Mucosa of rectum (tissue), 2 donors: ENCODE measurements around the gene CCDC85C.

ENCODE experiments used
- H3K27ac ChIP-seq, 2 donors: one replicate each; pipeline ENCODE4 v1.7.0; 2013; ENCODE audit warnings: inconsistent platforms in 2 of 2, low read depth in 2 of 2, low read length in 2 of 2
- H3K27me3 ChIP-seq, 2 donors: one replicate each; pipeline ENCODE4 v1.7.0; 2013; ENCODE audit warnings: low read length in 2 of 2; ENCODE audit not compliant: control insufficient read depth in 2 of 2, insufficient read depth in 2 of 2
- H3K36me3 ChIP-seq, 2 donors: one replicate each; pipeline ENCODE4 v1.7.0; 2013; ENCODE audit warnings: low read length in 2 of 2; ENCODE audit not compliant: control insufficient read depth in 2 of 2, insufficient read depth in 2 of 2
- H3K4me1 ChIP-seq, 2 donors: one replicate each; pipeline ENCODE4 v1.7.0; 2013; ENCODE audit warnings: low read length in 2 of 2, mild to moderate bottlenecking in 1 of 2; ENCODE audit not compliant: control insufficient read depth in 2 of 2, insufficient read depth in 2 of 2
- H3K4me3 ChIP-seq, 2 donors: one replicate each; pipeline ENCODE4 v1.7.0; 2013; ENCODE audit warnings: low read length in 2 of 2
- H3K9ac ChIP-seq, 2 donors: one replicate each; pipeline ENCODE4 v1.7.0; 2013; ENCODE audit warnings: low read length in 2 of 2, low read depth in 1 of 2, mild to moderate bottlenecking in 1 of 2
- H3K9me3 ChIP-seq, 2 donors: one replicate each; pipeline ENCODE4 v1.7.0; 2013; ENCODE audit warnings: low read length in 2 of 2; ENCODE audit not compliant: control insufficient read depth in 2 of 2
- donor health status: healthy.
- donor health status: Normal muscosa, but diverticular disease.

CCDC85C gene

DNA sequence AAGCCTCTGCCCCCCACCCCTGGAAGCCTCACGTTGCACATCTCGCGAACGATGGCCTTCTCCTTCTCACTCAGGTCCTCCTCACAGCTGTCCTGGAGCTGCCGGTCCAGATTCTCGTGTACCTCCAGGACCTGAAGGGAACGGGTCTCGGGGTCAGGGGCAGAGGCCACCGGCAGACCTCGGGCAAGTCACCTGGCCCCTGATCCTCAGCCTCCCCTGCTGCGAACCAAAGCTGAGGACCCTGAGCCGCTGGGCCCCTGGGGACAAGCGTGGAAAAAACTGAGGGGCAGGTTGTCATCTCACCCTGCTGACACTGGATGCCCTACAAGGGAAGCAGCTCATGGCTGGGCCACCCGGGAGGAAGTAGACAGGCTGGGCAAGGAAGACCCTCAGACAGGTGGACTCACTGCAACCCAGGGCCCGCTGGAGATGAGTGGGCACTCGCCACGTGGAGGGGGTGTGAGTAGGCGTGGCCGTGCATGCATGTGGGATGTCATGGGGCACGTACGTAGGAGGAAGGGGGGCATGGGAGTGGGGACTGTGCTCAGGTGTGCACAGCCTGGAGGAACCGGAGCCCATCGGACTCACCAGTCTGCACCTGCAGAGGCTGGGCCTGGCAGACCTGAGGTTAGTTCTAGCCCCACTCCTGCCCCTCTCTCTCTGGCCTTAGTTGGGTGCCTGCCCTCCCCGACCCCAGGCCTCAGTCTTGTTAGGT, 87.7 kb downstream of the CCDC85C start:
- no peak overlapping the region for H3K9ac ChIP-seq
- no peaks in the 10 kb centered on the region for H3K9me3 ChIP-seq
- no peak overlapping the region for H3K4me3 ChIP-seq
- H3K36me3 ChIP-seq = peaks cover 6 to 28% of the 10 kb centered on the region in 2 donors
- H3K27me3 ChIP-seq = no peaks in the 10 kb centered on the region
- H3K27ac ChIP-seq = no peak overlapping the region
- no peaks in the 10 kb centered on the region for H3K4me1 ChIP-seq

DNA sequence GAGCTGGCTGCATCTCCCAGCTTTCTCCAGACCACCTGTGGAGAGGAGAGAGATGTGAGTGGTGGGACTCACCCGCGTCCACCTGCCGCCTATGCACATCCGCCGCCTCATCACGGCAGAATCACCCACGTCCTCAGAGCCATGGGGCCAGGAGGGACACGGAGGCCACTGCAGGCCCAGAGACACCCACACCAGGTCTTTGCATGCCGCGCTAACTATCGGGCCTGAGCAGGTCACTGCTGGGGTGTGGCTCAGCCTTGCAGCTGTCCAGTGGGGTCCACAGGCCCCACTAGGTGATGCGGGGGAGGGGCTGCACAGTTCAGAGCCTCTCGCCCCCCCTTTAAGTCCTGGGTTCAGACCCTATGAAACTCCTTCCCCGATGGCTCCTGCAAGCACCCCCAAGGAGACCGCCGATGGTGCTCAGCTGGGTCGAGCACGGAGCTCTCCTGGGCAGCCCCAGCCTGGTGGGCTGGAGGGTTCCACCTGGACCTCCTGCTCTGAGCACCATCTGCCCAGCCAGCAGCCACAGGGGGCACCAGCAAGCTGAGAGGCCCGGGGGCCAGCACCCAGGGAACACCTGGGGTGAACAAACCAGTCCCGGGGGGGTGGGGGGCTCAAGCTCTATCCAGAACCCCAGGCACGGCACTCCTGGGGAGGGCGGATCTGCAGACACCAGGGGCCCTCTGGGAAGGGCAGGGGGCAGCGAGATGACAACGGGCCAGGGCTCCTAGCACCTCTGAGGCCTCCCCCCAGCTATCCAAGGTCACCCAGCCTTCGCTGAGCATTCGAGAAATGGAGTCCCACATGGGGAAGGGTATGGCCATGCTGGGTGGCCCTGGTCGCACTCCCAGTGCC, 88.5 kb downstream of the CCDC85C start:
- Histone ChIP-seq H3K27ac (no peak overlapping the region), H3K36me3 (peaks cover 10 to 28% of the 10 kb centered on the region in 2 donors)

DNA sequence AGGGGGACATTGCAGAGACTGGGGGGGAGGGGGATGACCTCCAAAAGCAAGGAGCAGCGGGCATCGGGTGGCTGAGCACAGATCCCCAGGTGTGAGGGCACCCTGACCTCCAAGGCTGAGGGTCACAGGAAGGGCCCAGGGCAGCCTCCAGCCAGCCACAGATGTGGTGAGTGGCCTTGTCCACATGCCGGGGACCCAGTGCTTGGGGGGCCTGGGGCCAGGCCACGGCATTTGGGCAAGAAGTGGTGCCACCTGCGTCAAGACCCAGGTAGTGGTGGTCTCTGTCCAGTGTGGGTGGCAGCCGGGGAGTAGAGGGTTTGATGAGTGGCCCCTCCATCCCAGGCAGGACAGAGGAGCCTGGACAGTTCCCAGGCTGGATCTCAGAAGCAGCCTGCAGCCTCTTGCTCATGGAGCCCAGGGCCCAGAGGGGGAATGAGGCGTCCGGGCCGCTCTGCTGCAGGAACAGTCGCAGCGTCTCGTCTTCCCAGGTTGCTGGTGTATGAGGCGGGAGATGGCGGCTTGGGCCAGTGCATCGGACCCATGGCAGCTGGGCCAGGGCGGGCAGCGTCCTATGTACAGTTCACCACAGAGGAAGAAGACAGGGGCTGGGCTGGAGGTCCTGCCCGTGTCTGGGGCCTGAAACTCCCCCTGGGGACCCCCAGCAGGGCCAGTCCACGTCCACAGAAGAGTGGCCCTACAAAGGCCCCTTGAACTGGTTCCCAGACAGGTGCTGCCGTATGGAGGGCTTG, 89.3 kb downstream of the CCDC85C start:
- H3K27ac ChIP-seq = no peak overlapping the region
- H3K27me3 ChIP-seq = no peaks in the 10 kb centered on the region
- H3K4me1 ChIP-seq = no peaks in the 10 kb centered on the region
- no peak overlapping the region for H3K4me3 ChIP-seq
- no peaks in the 10 kb centered on the region for H3K9me3 ChIP-seq
- peaks cover 10 to 30% of the 10 kb centered on the region in 2 donors for H3K36me3 ChIP-seq
- H3K9ac ChIP-seq = no peak overlapping the region

More for the DNA sequence above, 88.5 kb downstream of the CCDC85C start:
- Histone ChIP-seq H3K4me3 (no peak overlapping the region), H3K9ac (no peak overlapping the region), H3K4me1 (no peaks in the 10 kb centered on the region), H3K9me3 (no peaks in the 10 kb centered on the region), H3K27me3 (no peaks in the 10 kb centered on the region)

- Histone ChIP-seq H3K4me3 (no peak overlapping the region), H3K27ac (no peak overlapping the region), H3K27me3 (no peaks in the 10 kb centered on the region), H3K9me3 (no peaks in the 10 kb centered on the region), H3K4me1 (no peaks in the 10 kb centered on the region), H3K36me3 (peaks cover 11 to 37% of the 10 kb centered on the region in 2 donors), H3K9ac (no peak overlapping the region)
These were observed 90.0 kb downstream of the CCDC85C start for GRCh38 chr14:99513946-99514551.

- H3K9me3 ChIP-seq = no peaks in the 10 kb centered on the region
- H3K27me3 ChIP-seq = no peaks in the 10 kb centered on the region
- H3K9ac ChIP-seq = no peak overlapping the region
- H3K27ac ChIP-seq = no peak overlapping the region
- H3K36me3 ChIP-seq = peaks cover 19 to 45% of the 10 kb centered on the region in 2 donors
- H3K4me3 ChIP-seq = no peak overlapping the region
- no peaks in the 10 kb centered on the region for H3K4me1 ChIP-seq
These were observed 90.8 kb downstream of the CCDC85C start for GRCh38 chr14:99513183-99513694.

- H3K27me3 ChIP-seq = no peaks in the 10 kb centered on the region
- H3K9me3 ChIP-seq = no peaks in the 10 kb centered on the region
- peaks cover 25 to 50% of the 10 kb centered on the region in 2 donors for H3K36me3 ChIP-seq
- no peaks in the 10 kb centered on the region for H3K4me1 ChIP-seq
- H3K9ac ChIP-seq = no peak overlapping the region
- H3K27ac ChIP-seq = no peak overlapping the region
- H3K4me3 ChIP-seq = no peak overlapping the region
These were observed 91.3 kb downstream of the CCDC85C start for GRCh38 chr14:99512571-99513182.

DNA sequence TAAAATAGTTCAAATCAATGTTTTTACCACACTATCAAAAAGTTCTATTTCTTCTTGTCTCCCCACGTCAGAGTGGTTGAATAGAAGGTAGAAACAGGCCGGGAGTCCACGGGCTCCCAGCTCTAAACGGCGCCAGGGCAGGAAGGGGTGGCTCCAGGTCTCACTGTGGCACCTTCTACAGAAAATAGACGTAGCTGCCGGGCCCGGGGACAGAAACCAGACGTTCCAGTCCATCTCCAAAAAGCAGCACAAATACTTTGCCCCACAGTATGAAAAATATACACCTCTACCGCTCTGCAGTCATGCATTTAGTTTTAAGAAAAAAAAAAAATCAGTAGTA, 91.9 kb downstream of the CCDC85C start:
- Histone ChIP-seq H3K27me3 (no peaks in the 10 kb centered on the region), H3K9ac (no peak overlapping the region), H3K4me1 (no peaks in the 10 kb centered on the region), H3K36me3 (peaks cover 31 to 56% of the 10 kb centered on the region in 2 donors), H3K4me3 (no peak overlapping the region), H3K9me3 (no peaks in the 10 kb centered on the region), H3K27ac (no peak overlapping the region)

GRCh38 chr14:99511421-99512109, 92.4 kb downstream of the CCDC85C start:
- Histone ChIP-seq H3K27me3 (no peaks in the 10 kb centered on the region), H3K4me3 (no peak overlapping the region), H3K27ac (no peak overlapping the region), H3K9ac (no peak overlapping the region), H3K9me3 (no peaks in the 10 kb centered on the region), H3K4me1 (no peaks in the 10 kb centered on the region), H3K36me3 (peaks cover 36 to 61% of the 10 kb centered on the region in 2 donors)

- Histone ChIP-seq H3K36me3 (peaks cover 45 to 71% of the 10 kb centered on the region in 2 donors), H3K9me3 (no peaks in the 10 kb centered on the region), H3K4me1 (no peaks in the 10 kb centered on the region), H3K27ac (no peak overlapping the region), H3K4me3 (no peak overlapping the region), H3K27me3 (no peaks in the 10 kb centered on the region), H3K9ac (no peak overlapping the region)
These were observed 93.4 kb downstream of the CCDC85C start for GRCh38 chr14:99510556-99511139.
